Glomerular visceral epithelial cell (primary cell): ENCODE data around the gene CRTC3.

ENCODE experiments used
- DNase-seq: peaks from one replicate; pipeline ENCODE4 v3.0.0-alpha.2; 2016; ENCODE audit errors: extremely low spot score

Gene CRTC3

GRCh38 chr15:90562669-90563068 lies 32.9 kb downstream of the CRTC3 start:
- DNase-seq: no peak

- DNase-seq: no peak
Measured at GRCh38 chr15:90563463-90563862, 33.7 kb downstream of the CRTC3 start.

GRCh38 chr15:90564051-90564450 lies 34.3 kb downstream of the CRTC3 start:
- no peak for DNase-seq

- no peak for DNase-seq
Measured at GRCh38 chr15:90564590-90564989, 34.9 kb downstream of the CRTC3 start.

GRCh38 chr15:90565866-90566265 lies 36.1 kb downstream of the CRTC3 start:
- no peak for DNase-seq

GRCh38 chr15:90570643-90571042 lies 40.9 kb downstream of the CRTC3 start:
- no peak for DNase-seq

GRCh38 chr15:90571063-90571541 lies 41.4 kb downstream of the CRTC3 start:
- DNase-seq: no peak

- no peak for DNase-seq
Measured at GRCh38 chr15:90572893-90573292, 43.2 kb downstream of the CRTC3 start.

- DNase-seq: no peak
Measured at GRCh38 chr15:90576711-90577389, 47.1 kb downstream of the CRTC3 start.

- DNase-seq: no peak
Measured at GRCh38 chr15:90579213-90579612, 49.5 kb downstream of the CRTC3 start.

- DNase-seq: no peak
Measured at GRCh38 chr15:90580099-90580498, 50.4 kb downstream of the CRTC3 start.

- DNase-seq: no peak
Measured at GRCh38 chr15:90580541-90580940, 50.8 kb downstream of the CRTC3 start.

- DNase-seq: no peak
Measured at GRCh38 chr15:90580946-90581345, 51.2 kb downstream of the CRTC3 start.

GRCh38 chr15:90581771-90582352 lies 52.1 kb downstream of the CRTC3 start:
- DNase-seq: no peak

- no peak for DNase-seq
Measured at GRCh38 chr15:90582553-90582952, 52.8 kb downstream of the CRTC3 start.

GRCh38 chr15:90583471-90584252 lies 53.9 kb downstream of the CRTC3 start:
- DNase-seq: no peak

- DNase-seq: no peak
Measured at GRCh38 chr15:90584841-90585240, 55.1 kb downstream of the CRTC3 start.

- no peak for DNase-seq
Measured at GRCh38 chr15:90585863-90586262, 56.1 kb downstream of the CRTC3 start.

- no peak for DNase-seq
Measured at GRCh38 chr15:90586948-90587347, 57.2 kb downstream of the CRTC3 start.

GRCh38 chr15:90588427-90588826 lies 58.7 kb downstream of the CRTC3 start:
- DNase-seq: no peak

- DNase-seq: no peak
Measured at GRCh38 chr15:90591524-90591923, 61.8 kb downstream of the CRTC3 start.

GRCh38 chr15:90592131-90592881 lies 62.6 kb downstream of the CRTC3 start:
- no peak for DNase-seq
